VCaP (cell line): ENCODE results near the gene GSE1.

Experiments used
- H3K27ac ChIP-seq: fragments of 450-650 bp; 2 replicates; pipeline ENCODE4 v1.5.1; 2017
- CTCF ChIP-seq: fragments of 450-650 bp; conservative IDR thresholded peaks from 2 replicates; pipeline ENCODE4 v1.5.1; 2017; ENCODE audit warnings: mild to moderate bottlenecking, moderate library complexity

Gene GSE1

DNA sequence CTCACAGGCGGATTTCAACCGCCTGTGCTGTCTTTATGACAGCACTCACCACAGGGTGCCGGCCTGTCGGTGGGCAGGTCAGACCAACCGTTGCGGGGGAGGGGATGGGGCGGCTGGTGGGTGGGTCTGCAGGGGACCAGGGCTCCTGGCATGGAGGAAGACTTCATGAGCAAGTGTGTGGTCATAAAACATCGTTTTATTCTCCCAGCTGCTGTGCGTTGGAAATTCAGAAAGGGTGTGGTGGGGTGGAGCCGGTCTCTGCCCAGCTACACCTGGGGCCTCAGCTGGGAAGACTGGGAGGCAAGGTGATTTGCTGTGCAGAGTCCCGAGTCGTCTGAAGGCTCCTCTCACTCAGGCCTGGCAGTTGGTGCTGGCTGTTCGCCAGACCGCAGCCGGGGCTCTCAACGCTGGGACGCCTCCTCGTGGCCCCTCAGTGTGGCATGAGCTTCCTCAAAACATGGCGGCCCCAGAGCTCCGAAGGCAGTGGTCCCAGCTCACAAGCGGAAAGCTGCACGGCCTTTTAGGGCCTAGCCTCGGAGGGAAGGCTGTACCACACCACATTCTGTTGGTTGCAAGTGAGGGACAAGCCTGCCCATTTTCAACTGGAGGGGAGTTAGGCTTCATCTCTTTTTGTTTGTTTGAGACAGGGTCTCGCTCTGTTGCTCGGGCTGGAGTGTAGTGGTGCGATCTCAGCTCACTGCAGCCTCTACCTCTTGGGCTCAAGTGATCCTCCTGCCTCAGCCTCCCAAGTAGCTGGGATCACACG, 45.8 kb upstream of the GSE1 start:
- no peak for TF ChIP-seq CTCF
- no peak overlapping the region for H3K27ac ChIP-seq

DNA sequence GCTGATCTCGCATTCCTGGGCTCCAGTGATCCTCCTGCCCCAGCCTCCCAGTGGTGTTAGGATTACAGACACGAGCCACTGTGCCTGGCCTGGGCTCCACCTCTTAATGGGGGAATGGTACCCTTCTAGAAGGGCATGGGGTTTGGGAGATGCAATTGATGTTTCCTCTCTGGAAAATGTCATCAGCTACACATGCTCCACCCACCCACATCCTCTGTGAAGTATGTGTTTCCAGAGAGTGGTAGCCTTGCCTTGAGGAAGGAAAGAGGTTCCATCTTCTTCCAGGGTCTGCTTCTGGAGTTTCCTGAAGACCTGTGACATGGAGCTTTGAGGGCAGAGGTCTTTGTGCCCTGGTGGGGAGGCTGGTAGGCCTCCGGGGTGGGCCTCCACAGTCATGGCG, 45.2 kb upstream of the GSE1 start:
- no peak for TF ChIP-seq CTCF
- no peak overlapping the region for H3K27ac ChIP-seq

DNA sequence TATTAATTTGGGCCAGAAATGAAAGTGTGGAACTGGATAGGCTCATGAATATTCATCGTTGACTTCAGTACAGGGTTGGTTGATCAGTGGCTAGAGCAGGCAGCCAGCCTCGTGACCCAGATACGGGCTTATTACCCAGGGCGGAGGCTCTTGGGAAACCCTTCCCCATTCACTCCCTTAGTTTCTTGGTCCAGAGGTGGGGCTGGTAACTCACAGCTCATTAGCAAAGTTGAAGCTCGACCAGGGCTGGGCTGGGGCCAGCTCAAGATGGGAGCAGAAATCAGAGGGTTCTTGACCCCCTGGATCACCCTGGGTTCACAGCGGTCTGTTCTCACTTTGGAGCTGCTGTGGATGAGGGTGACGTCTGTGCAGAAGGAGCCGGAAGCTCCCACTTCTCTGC, 44.6 kb upstream of the GSE1 start:
- no peak for TF ChIP-seq CTCF

GRCh38 chr16:85569039-85569614, 44.0 kb upstream of the GSE1 start:
- TF ChIP-seq CTCF: no peak
- H3K27ac ChIP-seq: no peak overlapping the region; the same call in 1 of the 2 replicates

More for the DNA sequence above, 44.6 kb upstream of the GSE1 start:
- H3K27ac ChIP-seq: no peak overlapping the region

DNA sequence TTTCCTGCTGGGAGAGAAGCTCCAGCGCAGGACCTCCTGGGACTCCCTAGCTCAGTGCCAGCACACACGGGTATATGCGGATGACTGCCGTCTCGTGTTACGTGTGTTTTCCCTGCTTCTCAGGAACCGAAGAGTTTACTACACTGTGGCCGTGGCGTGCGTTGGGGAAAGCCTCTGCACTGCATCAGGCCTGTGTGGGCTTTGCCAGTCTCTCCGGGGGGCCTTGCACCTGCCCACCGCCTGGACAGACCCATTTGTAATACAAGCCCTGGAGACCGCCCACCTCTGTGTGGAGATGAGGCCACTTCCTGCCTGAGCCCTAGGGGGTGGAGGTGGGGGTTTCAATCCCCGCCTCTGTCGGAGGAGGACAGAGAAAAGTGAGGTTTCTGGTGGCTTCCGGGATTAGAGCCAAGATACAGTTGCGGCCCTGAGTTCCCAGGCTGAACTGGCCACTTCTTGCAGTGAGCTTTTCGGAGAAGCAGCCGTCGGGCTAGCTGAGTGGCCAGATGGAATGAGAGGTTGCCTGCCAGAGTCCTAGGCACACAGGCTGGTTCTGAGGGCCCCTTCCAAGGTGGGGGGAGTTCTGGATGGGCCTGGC, 43.4 kb upstream of the GSE1 start:
- H3K27ac ChIP-seq: peak overlapping the region; percentile 24
- TF ChIP-seq CTCF: no peak

- no peak for TF ChIP-seq CTCF
- peak overlapping the region; percentile 24 for H3K27ac ChIP-seq
These were observed 42.8 kb upstream of the GSE1 start for GRCh38 chr16:85570213-85570734.
